GM12865 (cell line): ENCODE data around the gene ZFHX3.

ENCODE experiments used
- DNase-seq: peaks from one replicate; pipeline ENCODE4 v3.0.0; 2010; ENCODE audit warnings: low read depth
- H3K4me3 ChIP-seq: 2 replicates; pipeline ENCODE4 v1.5.1; 2011; ENCODE audit warnings: mild to moderate bottlenecking, low read depth, low read length, control low read depth
- TF ChIP-seq, protein P1 (sequence below): IDR thresholded peaks from 2 replicates; pipeline ENCODE4 v1.5.1; 2011; ENCODE audit warnings: low read length, control low read depth, low read depth, inconsistent platforms; ENCODE audit not compliant: insufficient read depth; ENCODE audit errors: missing control alignments

The ZFHX3 gene

DNA sequence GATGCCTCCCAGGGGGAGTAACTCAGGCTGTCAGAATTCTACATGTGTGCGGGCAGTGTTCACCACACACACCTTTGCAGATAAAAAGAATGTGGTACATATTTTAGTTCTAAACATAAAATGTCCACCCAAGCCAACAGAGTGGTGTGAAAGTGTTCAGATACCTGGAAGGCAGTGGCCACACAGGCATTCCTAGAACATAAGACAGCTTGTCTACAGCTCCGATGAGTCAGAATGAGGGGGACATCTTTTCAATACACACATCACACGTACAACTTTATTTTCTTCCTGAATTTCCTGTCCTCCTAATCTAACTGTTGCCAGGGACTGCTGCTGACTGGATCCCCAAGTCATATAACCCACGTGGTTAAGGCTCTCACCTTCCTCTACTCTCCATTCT, 142.3 kb downstream of the ZFHX3 start:
- H3K4me3 ChIP-seq: no peak overlapping the region
- DNase-seq: no peak
- TF ChIP-seq, protein P1, sequence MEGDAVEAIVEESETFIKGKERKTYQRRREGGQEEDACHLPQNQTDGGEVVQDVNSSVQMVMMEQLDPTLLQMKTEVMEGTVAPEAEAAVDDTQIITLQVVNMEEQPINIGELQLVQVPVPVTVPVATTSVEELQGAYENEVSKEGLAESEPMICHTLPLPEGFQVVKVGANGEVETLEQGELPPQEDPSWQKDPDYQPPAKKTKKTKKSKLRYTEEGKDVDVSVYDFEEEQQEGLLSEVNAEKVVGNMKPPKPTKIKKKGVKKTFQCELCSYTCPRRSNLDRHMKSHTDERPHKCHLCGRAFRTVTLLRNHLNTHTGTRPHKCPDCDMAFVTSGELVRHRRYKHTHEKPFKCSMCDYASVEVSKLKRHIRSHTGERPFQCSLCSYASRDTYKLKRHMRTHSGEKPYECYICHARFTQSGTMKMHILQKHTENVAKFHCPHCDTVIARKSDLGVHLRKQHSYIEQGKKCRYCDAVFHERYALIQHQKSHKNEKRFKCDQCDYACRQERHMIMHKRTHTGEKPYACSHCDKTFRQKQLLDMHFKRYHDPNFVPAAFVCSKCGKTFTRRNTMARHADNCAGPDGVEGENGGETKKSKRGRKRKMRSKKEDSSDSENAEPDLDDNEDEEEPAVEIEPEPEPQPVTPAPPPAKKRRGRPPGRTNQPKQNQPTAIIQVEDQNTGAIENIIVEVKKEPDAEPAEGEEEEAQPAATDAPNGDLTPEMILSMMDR: no peak

DNA sequence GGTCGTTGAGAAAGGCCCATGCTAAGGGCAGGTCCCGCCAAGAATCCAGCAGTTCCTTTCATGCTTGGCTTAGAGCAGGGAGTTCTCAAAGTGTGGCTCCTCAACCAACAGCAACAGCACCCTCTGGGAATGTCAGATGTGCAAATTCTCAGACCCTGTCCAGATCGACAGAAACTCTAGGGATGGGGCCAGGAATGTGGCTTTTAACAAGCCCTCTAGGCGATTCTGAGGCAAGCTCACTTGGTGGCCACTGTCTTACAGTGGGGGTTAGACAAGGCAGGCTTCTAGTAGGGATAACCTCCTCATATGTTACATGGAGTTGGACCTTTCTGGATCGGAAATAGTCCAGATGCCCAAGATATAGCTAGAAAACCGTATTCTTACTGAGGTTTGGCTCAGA, 144.8 kb downstream of the ZFHX3 start:
- TF ChIP-seq, protein P1: no peak
- no peak for DNase-seq
- no peak overlapping the region for H3K4me3 ChIP-seq

DNA sequence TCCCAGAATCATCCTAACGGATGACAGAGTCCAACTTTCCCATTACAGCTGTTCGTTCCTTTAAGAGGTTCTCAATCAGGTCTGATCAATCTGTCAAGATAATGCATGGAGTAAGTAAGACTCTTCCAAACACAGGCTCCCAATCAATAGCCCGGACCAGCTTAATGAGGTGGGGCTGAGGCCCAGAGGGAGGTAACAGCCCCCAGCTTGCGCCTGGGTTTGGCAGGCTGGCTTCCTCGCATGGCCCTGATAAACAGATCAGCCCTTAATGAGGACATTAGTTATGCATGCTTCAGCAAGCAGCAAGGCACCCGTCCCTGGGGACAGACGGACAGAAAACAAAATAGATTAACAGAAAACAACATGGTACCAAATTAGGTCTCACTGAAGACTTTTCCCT, 145.7 kb downstream of the ZFHX3 start:
- no peak overlapping the region for H3K4me3 ChIP-seq
- TF ChIP-seq, protein P1: no peak
- no peak for DNase-seq

DNA sequence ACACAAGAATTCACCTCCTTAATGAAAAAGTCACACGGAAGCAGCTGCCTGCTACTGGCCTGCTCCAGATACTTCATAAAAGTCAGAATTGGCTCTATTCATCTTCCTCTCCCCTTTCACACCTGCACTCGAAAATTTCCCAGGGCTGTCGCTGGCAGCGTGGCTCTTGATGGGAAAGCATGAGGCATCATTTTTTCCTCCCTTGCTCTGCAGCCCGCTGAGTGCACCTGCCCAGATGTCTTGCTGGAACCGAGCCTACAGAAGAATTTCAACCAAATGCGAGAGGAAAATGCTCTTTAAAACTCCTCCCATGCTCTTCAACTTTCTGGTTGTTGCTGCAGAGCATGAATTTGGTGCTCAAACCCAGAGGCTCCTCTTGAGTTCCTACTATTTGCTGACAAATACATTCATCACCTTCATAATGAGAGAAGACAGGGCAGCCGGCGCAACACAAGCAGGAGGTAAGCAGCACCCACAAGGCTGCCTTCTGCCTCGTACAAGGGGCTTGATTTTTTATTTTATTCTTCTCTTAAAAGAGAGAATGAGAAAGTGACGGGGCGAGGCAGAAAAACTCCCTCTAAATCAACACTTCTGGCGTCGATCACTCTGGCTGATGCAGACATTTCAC, 146.8 kb downstream of the ZFHX3 start:
- TF ChIP-seq, protein P1: no peak
- no peak for DNase-seq
- no peak overlapping the region for H3K4me3 ChIP-seq

DNA sequence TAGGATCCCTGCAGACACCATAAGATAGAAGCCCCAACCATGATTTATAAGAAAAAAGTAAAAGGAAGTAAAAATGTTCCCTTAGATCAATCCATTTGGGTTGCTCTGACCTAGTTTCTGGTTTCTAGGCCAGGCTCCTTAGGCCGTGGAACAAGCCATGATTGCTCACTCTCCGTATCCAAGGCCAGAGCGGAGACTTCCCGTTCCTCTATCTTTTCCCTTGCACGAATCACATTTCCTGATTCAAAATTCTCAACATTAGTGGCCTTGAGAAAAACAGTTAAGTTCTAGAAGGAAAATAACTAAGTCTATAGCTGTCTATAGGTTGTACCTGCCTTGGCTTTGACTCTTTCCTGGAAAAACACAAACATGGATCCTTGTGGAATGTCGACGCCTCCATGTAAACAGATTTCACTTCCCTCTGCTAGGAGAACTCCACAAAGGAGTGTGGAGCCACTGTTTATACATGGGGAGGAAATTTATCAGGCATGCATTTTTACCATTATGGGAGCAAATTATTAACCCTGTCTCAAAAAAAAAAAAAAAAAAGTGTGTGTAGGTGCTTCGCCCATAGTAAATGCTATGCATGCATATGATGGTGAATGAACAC, 149.6 kb downstream of the ZFHX3 start:
- H3K4me3 ChIP-seq: no peak overlapping the region
- DNase-seq: no peak
- TF ChIP-seq, protein P1: no peak

DNA sequence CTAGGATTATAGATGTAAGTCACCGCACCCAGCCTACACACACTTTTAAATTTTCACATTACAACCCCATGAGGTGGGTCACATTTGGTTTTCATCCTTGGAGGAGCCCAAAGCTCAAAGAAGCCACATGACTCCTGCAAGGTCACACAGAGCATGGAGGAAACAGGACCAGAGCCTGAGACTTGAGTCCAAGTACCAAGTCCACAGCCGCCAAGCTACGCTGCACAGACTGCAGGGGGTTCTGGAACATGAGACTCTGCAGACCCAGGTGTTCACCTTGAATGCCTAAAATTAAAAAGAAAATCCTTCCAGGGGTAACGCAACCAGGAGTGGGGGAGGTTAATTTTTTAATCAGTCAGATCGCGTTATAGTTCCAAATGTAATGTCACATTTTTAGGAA, 150.2 kb downstream of the ZFHX3 start:
- no peak for DNase-seq
- TF ChIP-seq, protein P1: no peak
- no peak overlapping the region for H3K4me3 ChIP-seq
